ENCODE results near the gene GPA33.

GRCh38 chr1:167138703-167139102 is 48.5 kb upstream of the GPA33 start:
- TF ChIP-seq CTCF (IDR thresholded peaks at IDR 0.05) (no peak), POLR2A (IDR thresholded peaks at IDR 0.05) (no peak)
